Measurements from ENCODE around the gene INPP5A.

Gene INPP5A

DNA sequence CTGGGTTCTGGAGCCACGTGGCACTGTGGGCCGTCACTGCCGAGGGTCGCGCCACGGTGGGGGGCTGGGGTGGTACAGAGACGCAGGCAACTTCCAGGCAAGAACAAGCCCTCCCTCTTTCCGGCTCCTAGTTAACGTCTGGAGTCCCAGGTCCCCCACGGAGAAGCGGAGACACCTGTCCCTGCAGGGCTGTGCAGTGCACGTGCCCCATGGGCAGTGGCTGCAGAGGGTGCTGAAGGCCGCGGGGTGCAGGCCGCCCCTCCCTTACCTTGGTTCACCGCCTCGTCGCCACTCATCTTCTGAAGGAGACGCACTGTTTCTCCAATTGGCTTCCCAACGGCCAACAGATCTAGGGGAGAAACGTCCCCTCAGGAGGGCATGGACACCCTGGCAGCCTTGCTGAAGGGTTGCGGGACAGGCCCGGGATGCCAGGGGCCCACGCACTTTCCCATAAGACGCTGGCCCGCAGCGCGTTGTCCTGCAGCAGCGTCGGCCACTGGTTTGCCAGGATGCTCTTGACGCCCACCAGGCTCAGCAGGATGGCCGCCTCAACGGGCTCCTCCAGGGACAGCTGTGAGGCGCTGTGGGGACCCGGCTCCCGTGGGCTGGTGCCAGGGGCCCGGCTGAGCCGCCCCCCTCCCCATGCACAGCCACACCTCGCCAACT, 272.7 kb downstream of the INPP5A start:
- TF ChIP-seq, protein P1, sequence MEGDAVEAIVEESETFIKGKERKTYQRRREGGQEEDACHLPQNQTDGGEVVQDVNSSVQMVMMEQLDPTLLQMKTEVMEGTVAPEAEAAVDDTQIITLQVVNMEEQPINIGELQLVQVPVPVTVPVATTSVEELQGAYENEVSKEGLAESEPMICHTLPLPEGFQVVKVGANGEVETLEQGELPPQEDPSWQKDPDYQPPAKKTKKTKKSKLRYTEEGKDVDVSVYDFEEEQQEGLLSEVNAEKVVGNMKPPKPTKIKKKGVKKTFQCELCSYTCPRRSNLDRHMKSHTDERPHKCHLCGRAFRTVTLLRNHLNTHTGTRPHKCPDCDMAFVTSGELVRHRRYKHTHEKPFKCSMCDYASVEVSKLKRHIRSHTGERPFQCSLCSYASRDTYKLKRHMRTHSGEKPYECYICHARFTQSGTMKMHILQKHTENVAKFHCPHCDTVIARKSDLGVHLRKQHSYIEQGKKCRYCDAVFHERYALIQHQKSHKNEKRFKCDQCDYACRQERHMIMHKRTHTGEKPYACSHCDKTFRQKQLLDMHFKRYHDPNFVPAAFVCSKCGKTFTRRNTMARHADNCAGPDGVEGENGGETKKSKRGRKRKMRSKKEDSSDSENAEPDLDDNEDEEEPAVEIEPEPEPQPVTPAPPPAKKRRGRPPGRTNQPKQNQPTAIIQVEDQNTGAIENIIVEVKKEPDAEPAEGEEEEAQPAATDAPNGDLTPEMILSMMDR (conservative IDR thresholded peaks at IDR 0.05): no peak
- TF ChIP-seq ZFX (IDR thresholded peaks at IDR 0.05): no peak
- H3K27ac ChIP-seq: no peak overlapping the region

DNA sequence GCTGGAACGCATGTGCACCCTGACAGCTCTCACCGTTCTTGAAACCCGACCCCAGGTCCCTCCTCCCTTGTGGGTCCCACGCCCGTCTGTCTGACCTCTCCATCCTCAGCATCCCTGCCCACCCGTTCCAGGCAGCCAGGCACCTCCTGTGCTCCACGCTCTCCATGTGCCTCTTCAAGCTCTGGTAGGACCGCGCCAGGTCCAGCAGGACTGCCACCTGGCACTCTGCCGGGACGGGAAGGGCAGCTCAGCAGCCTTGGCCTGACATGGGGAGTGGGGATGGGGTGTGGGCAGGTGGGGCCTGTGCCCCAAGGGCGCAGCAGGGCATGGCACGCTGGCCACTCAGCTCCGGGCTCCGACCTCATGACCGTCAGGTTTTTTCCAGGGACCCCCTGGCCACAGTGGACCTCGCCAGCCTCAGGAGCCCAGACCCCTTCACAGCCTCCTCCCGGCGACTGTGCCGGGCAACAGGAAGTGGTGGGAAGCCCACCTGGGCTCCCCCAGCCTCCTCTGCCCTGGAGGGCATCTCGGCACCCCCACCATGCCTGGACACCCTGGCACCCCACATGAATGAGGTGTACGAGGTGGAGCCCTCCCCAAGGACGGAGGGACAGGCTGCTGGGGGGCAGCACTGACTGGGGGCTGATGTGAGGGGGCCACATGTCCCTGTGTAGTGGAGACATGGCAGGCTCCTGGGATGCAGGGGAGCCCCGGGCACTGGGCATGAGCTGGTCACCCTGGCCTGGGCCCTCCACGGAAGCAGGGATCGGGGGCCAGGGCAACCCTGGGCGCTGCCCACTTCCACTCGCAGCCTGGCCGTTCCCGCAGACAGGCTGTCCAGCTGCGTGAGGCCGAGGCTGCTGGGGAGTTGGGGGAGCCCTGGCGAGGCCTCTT, 273.5 kb downstream of the INPP5A start:
- no peak overlapping the region for H3K27ac ChIP-seq
- no peak for TF ChIP-seq ZFX (IDR thresholded peaks at IDR 0.05)
- TF ChIP-seq, protein P1 (conservative IDR thresholded peaks at IDR 0.05): no peak

DNA sequence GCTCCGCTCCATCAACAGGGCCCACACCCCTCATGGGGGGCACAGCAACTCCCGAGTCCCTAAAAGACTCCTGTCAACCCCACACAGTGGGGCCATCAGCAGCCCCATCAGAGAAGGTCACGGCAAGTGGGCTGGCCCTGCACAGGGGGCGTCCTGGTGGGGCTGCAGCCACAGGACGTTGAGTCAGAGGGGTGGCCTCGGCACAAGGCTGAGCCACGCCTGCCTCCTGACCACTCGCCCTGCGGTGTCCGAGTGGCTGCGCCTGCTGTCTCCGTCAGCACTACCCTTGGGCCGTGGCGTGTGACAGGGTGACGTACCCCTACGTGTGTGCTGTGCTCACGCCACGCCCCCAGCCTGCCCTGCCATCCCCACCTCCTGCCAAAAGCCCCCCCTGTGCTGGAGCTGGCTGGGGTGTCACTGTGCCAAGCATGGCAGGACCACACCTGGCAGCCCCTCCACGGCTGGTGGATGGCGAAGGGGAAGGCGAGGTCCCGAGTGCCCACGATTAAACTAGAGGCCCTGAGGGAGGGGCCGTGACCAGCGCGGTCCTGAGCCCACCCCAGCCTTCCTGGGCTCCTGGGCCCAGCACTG, 274.4 kb downstream of the INPP5A start:
- no peak overlapping the region for H3K27ac ChIP-seq
- TF ChIP-seq ZFX (IDR thresholded peaks at IDR 0.05): no peak
- TF ChIP-seq, protein P1 (conservative IDR thresholded peaks at IDR 0.05): no peak

DNA sequence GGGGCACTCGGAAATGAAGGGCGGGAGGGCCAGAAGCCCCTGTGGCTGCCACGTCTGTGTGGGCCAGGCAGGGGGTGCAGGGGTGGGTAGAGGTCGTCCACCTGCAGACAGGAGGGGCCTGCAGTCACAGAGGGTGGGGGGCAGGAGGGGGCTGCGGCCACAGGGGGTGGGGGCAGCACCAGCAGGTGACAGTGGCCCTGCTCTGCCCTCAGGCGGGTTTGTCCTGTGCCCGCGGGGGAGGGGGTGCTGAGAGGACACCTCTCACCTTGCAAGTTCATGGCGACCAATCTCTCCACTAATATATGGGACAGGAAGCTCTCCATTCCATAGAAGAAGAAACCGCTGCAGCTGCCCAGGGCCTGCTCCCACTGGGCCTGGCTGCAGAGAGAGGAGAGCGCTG, 274.9 kb downstream of the INPP5A start:
- H3K27ac ChIP-seq: no peak overlapping the region
- TF ChIP-seq, protein P1 (conservative IDR thresholded peaks at IDR 0.05): no peak
- no peak for TF ChIP-seq ZFX (IDR thresholded peaks at IDR 0.05)

DNA sequence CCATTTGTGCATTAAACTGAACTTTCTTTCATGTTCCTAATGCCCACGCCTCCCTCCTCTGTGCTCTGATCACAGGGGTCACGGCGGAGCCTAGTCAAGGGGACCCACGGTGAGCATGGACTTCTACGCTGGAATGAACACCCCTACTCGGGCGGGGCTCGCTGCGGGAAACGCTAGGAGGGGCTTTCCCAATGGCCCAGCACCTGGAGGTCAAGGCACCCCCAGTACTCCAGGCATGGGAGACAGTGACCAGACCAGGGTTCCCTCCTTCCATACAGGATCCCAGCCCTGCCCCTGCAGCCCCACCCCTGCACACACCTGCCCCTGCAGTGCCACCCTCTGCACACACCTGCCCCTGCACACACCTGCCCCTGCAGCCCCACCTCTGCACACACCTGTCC, 275.4 kb downstream of the INPP5A start:
- TF ChIP-seq, protein P1 (conservative IDR thresholded peaks at IDR 0.05): no peak
- no peak for TF ChIP-seq ZFX (IDR thresholded peaks at IDR 0.05)
- no peak overlapping the region for H3K27ac ChIP-seq

DNA sequence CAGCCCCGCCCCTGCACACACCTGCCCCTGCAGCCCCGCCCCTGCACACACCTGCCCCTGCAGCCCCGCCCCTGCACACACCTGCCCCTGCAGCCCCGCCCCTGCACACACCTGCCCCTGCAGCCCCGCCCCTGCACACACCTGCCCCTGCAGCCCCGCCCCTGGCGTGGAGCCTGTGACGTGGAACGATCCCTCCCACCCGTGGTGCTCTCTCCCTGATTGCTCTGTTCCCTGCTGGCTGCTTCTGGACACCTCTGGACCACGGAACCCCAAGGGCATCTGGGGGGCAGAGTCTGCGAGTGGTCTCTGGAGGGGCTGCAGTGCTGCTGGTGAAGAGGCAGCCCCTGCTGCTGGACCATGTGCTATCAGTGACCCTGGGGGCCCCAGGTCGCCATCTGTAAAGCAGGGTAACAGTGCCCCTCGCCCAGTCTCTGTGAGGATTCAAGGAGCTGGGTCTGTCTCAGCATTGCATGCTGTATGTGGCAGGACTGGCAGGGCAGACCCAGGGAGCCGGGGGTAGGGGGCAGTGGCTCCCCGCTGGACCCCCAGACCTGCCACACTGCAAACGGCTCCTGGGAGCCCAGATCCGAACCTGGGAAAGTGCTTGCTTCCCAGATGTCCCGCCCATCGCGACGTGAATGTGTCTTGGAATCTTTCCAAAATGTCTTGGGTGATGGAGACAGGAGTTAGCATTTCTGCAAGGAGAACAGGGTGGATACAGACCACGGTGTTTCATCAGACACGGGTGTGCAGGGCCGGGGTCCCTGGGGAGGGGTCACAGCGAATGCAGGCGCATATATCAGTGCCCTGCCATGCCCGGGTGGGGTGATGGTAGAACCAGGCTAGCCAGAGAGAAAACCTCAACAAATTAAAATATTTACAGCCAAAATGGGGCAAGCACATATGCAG, 276.2 kb downstream of the INPP5A start:
- no peak overlapping the region for H3K27ac ChIP-seq
- no peak for TF ChIP-seq ZFX (IDR thresholded peaks at IDR 0.05)
- TF ChIP-seq, protein P1 (conservative IDR thresholded peaks at IDR 0.05): no peak
